GM19468 (cell line): ENCODE results near the gene TOR2A.
A peak's percentile ranks its signal among the peaks of the same experiment; 100 is the strongest.

Experiments used
- ATAC-seq: cut with Tn5 transposase; IDR thresholded peaks from one replicate; pipeline ENCODE4 v1.9.1; 2021; ENCODE audit warnings: mild to moderate bottlenecking, moderate library complexity, moderate number of reproducible peaks; ENCODE audit not compliant: unreplicated experiment; ENCODE audit errors: extremely low read depth

TOR2A gene

GRCh38 chr9:127706836-127707241 is 28.3 kb downstream of the TOR2A start, which contains the start of gene CFAP157:
Gene CFAP157 (plus strand): TSS chr9:127706988. CDS start chr9:127707032, 44 bp downstream.
- ATAC-seq: no peak

DNA sequence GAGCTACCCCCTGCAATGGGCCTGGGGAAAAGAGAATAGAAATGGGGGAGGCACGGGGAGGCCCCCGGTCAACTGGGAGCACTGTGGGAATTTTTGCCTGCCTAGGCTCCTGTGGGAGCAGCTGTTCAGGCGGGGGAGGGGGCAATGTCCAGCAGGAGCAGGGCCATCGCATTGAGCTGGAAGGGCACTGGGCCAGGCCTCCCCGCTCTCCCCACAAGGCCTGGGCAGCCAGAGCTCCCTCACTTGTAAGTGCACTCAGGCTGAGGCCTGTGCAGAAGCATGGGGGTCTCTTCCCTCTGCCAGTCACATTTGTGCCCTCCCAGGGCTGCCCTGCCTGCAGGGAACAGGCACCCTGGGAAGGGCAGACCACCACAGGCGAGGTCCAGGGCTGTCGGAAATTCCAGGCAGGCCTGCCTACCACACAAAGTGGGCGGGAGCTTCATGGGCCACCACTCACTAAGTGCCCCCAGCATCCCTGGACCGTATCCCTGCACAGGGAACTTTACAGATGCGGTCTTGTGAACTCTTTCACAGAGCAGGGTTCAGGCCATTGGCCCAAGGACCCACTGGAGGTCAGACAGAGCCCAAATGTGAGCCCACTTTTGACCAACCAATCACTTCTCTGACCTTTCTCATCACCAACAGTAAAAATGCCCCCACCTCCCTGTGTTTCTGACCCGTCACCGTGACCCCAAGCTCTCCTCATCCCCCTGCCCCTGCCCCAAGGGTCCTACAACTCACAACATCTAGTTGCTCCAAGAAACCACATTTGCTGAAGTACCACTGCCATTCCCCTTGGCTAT is 29.3 kb downstream of the TOR2A start:
- ATAC-seq: no peak

DNA sequence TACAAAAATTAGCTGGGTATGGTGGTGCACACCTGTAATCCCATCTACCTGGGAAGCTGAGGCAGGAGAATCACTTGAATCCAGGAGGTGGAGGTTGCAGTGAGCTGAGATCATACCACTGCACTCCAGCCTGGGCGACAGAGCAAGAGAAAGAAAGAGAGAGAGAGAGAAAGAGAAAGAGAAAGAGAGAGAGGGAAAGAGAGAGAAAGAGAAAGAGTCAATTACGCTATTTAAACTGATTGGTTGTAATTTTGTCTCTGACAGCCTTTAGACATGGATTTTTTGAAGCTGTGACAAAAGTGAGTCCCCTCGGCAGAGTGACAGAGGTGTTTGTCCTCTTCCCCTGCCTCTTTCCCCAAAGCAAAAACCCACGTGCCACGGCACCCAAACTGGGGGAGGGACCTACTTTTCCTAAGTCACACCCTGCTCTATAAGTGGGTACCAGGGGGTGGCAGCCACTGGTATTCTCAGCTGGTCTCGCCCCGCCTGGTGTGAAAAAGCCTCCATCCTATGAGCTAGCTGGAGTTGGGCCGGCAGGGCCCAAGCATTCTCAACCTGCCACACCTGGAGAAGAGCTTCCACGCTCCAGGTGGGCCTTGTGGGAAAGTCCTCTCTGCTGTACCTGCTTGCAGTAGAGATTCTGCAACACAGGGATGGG is 31.7 kb downstream of the TOR2A start:
- no peak for ATAC-seq

DNA sequence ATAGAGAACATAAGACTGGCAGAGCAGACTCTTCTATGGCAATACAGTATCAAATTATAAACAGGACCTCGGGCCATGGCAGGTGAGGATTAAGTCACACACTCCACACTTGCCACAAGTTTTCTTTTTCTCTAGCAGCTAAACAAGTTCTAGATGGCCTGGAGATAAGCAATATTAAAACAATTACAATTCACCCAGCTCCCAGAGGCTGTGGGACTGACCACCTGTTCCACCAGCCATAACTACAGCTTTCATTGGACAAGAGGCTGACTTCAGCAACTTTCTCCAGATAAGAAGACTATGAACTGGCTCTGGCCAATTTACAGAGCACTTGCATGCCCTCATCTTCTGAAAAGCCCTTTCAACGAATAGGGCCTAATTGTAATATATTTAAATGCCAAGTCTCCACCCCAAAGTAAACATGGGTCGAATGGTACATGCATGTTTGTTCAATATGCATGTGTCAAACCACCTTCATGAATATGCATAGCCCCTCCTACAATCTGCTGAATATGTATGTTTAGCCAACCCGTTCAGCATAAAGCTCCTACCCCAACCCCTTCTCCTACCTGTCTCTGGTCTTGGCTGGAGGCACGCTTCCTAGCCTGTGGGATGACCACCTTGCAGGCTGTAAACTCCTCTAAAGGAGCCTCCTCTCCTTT is 34.4 kb downstream of the TOR2A start:
- no peak for ATAC-seq

DNA sequence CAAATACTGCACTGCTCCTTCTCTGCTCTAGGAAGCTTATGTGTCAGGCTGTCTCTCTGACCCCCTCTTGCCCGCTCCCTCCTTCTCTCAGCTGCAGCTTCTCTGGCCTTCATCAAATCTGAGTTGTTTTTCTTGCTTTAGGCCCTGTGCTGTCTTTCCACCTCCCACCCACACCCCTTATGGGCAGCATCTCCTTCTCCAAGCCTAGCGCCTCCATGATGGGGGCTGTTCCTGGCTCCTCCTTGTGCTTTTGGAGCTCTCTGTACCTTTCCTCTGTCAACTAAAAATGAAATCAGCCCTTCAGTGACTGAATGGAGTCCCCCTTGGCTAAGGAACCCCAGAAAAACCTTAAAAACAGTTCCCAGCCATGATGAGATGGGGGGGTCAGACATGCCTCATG is 35.0 kb downstream of the TOR2A start:
- ATAC-seq: no peak

GRCh38 chr9:127698985-127699670 is 36.0 kb downstream of the TOR2A start:
- ATAC-seq: peak; percentile 84

DNA sequence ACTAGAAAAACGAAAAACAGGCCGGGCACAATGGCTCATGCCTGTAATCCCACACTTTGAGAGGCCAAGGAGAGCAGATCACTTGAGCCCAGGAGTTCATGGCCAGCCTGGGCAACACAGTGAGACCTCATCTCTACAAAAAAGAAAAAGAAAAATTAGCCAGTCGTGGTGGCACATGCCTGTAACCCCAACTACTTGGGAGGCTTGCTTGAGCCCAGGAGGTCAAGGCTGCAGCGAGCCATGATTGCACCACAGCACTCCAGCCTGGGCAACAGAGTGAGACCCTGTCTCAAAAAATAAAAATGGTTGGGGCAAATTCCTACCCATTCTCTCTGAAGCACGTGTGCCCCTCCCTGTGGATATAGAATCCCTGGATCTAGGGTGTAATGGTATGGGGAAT is 36.7 kb downstream of the TOR2A start:
- ATAC-seq: no peak

DNA sequence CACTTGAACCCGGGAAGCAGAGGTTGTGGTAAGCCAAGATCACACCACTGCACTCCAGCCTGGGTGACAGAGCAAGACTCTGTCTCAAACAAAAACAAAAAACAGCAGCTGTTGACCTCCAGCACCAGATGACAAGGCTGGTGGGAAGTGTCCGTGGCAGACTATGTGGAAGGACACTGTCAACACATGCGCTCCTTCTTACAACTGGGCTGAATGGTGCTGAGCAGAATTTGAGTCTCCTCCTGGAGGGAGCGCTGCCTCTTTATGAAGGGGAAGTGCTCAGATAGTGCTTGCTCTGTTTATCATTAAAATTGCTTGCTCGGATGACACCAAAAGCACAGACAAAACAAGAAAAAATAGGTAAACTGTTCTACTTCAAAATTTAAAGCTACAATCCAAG is 37.5 kb downstream of the TOR2A start:
- ATAC-seq: no peak

- no peak for ATAC-seq
These were observed 40.0 kb downstream of the TOR2A start for GRCh38 chr9:127694890-127695720.

- no peak for ATAC-seq
These were observed 41.4 kb downstream of the TOR2A start for GRCh38 chr9:127693697-127694096.

GRCh38 chr9:127693143-127693542 is 42.0 kb downstream of the TOR2A start:
- ATAC-seq: no peak

DNA sequence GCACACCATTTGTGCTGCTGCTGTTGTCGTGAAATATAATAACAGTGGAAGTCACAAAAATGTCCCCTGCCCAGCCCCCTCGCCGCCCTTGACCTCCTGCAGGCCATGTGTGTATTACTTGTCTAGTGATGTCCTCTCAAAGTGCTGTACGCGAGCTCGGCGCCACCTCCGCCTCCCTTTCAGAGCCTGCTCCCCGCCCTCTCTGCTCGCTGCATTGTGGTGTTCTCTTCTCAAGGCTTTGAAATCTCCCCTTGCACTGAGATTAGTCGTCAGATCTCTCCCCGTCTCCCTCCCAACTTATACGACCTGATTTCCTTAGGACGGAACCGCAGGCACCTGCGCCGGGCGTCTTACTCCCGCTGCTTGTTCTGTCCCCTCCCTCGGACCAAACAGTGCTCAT is 43.0 kb downstream of the TOR2A start:
- ATAC-seq: no peak

- ATAC-seq: no peak
These were observed 44.4 kb downstream of the TOR2A start for GRCh38 chr9:127690735-127691134.

DNA sequence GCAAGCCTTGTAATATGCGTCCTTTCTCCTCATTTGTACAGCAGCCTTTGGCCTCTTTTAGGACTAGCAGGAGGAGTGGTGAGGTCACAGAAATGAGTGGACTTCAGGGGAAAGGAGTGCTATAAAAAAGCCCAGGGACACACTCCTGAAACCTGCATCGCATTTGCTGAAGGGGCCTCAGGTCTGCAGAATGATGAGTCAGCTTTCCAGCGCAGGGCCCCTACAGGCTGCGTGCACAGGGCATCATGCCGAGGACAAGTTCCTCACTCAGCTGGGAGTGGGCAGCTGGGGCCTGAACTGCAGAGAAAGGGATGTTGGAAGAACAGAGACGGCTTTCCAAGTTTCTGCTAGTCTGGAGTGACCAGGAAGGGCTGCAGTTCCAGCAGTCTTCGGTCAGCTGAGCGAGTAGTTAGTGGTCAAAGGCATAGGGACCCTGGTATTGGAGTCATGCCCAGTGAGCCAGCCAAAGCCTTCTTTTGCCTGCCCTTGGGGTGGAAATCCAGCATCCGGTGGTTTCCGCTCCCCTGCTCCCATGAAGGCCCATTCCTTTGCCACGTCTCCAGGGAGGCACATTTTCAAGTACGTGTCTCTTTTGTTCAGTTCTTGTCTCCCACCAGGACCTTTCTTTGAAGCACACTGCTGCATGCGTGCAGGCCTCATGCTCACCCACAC is 45.6 kb downstream of the TOR2A start:
- ATAC-seq: no peak

DNA sequence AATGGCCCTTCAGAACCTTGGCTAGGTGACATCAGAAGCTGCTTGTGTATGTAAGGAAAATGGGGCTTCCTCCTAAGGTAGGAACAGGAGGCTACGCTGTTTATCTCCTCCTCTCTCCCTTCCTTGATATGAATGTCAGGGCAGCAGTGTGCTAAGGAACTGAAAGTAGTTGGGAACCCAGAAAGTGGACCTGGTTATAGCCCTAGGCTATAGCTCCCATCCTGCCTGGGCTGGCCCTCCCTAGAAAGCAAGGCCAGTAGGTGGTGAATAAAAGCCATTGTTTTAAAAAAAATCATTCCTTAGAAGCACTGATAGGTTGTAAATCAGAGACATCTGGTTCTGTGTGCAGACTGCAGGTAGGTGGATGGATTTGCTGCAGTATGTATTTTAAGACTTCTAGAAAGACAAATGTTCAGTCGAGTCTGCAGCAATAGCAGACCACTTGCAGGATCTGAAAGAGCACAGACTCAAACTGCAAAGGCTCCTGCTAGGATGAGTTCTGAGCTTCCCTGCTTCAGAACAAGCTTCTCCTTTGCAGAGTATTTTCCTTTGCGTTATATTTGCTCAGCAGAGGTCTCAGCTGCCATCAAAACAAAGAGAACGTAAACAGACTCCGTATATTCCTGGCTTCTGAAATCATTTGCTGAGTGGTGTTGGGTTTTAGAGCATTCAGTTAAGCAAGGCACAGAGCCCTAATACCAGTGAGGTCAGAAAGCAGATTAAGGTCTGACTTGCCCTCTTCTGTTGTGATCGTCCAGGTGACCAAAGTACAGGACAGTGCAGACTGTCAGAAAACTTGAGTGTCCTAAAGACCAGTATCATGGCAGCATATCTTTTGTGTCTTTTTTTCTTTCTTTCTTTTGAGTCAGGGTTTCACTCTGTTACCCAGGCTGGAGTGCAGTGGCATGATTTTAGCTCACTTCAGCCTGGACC is 48.4 kb downstream of the TOR2A start:
- no peak for ATAC-seq

DNA sequence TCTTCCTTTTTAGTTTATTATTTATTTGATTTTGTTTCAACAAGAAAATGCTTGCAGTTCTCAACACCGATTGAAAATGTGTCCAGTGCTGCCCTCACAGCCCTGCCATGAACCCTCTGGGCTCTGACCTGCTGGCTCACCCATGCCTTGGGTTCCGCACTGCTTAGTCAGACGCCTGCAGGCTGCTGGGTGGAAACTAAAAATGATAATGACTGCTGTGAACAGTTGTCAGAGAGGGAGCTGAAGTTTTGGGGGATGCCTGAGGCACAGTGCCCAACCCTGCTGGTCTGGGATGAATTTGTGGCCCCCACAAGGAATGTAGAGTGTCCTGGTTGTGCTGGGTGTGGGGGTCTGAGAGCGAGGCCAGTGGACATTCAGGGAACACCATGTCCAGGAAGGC is 50.5 kb downstream of the TOR2A start:
- ATAC-seq: no peak

- no peak for ATAC-seq
These were observed 51.4 kb downstream of the TOR2A start for GRCh38 chr9:127683723-127684122.
